ENCODE measurements around the gene FNDC3B. TPM values are rescaled to one million over a fixed set of nuclear protein-coding genes. Genes with fewer than 3 reads are reported as not detected.

FNDC3B gene
- total and polyA plus RNA-seq, 9 of the 15 experiments (the other 6 are each of a cell fraction or from before 2014, with no cell fraction given): 7.0 to 35.8 (median 16.2) TPM

GRCh38 chr3:172194702-172195406 is 155.5 kb downstream of the FNDC3B start:
- in situ Hi-C loops (cut with MboI): no loop called here
- H3K9me3 ChIP-seq (replicated peaks; ENCODE audit: control insufficient read depth, insufficient read depth, low read depth, low read length): no peaks in the 10 kb centered on the region
- no peak overlapping the region for H3K4me2 ChIP-seq (ENCODE audit: insufficient read depth, low read length)
- no peak overlapping the region for H3K27ac ChIP-seq (ENCODE audit: extremely low read depth, low read depth, low read length)
- ChIA-PET POLR2A (interaction anchor here (1.1 to 1.5 kb wide), 2 partner anchors 10 to 27 kb away, joined by 3 to 5 read pairs; no protein-coding TSS in a partner anchor), CTCF (ENCODE audit: low intra/inter-chr PET ratio) (no interaction called here)
- H3K27me3 ChIP-seq (ENCODE audit: control insufficient read depth in 2 of 2, insufficient read depth in 2 of 2, low read length in 2 of 2): no peaks in the 10 kb centered on the region
- H3K79me2 ChIP-seq (ENCODE audit: control insufficient read depth, insufficient read depth, low read length): peaks cover 39% of the 10 kb centered on the region
- H3K9ac ChIP-seq (ENCODE audit: insufficient read depth in 1 of 2, low read depth in 2 of 2, low read length in 2 of 2): no peak overlapping the region
- no peak overlapping the region for H2AFZ ChIP-seq (ENCODE audit: low read depth, low read length)
- no peaks in the 10 kb centered on the region for H3K36me3 ChIP-seq (ENCODE audit: control insufficient read depth, insufficient read depth, low read length)
- no peaks in the 10 kb centered on the region for H4K20me1 ChIP-seq (replicated peaks; ENCODE audit: control insufficient read depth, insufficient read depth, low read length)
- BruUV-seq (replicated peaks): no TSS peak
- H3K4me1 ChIP-seq (replicated peaks in 1 of 2; ENCODE audit: control insufficient read depth in 2 of 2, insufficient read depth in 2 of 2, low read length in 2 of 2): peaks cover 0 to under 1% of the 10 kb centered on the region in 2 experiments; a peak in 2 of 5 replicates
- ATAC-seq (peak; percentile 74), FAIRE-seq (peak; percentile 35), DNase-seq (ENCODE audit: extremely low read depth in 1 of 4, low spot score in 3 of 4) (peak in 2 of 4 experiments; percentile 29 to 39)
- H3K9me1 ChIP-seq (ENCODE audit: control insufficient read depth, insufficient read depth, low read length): no peaks in the 10 kb centered on the region
- WGBS (ENCODE audit: insufficient coverage, low coverage, missing lambda C conversion rate): 43% methylated on average over 4 of the region's 4 CpGs
- H3K4me3 ChIP-seq: no peak overlapping the region
- intact Hi-C loops (cut with micrococcal nuclease): no loop called here
- TF ChIP-seq ZBTB33 (CRISPR knock-in tag; IDR thresholded peaks at IDR 0.05) (peak; percentile 35; the same call in 1 of the 2 replicates), ZNF280B (CRISPR knock-in tag; IDR thresholded peaks at IDR 0.05) (no peak), U2AF1 (optimal IDR thresholded peaks at IDR 0.05; ENCODE audit: low read depth, low read length) (no peak), RFX1 (IDR thresholded peaks at IDR 0.05) (peak; percentile 90), ZNF311 (CRISPR knock-in tag; IDR thresholded peaks at IDR 0.05) (no peak), MAX (CRISPR knock-in tag; IDR thresholded peaks at IDR 0.05) (no peak), BMI1 (IDR thresholded peaks at IDR 0.05; ENCODE audit: low read length) (peak; percentile 54; the same call in 1 of the 2 replicates), THRAP3 (IDR thresholded peaks at IDR 0.05; ENCODE audit: borderline replicate concordance) (no peak), RFX5 (IDR thresholded peaks at IDR 0.05; ENCODE audit: low read depth, low read length) (no peak), CCNT2 (IDR thresholded peaks at IDR 0.05; ENCODE audit: borderline replicate concordance, extremely low read depth, insufficient read length, low read depth, low read length) (no peak), ETV6 (IDR thresholded peaks at IDR 0.05; ENCODE audit: borderline replicate concordance in 1 of 2, low read depth in 2 of 2, low read length in 1 of 2) (no peak), ETV6 (CRISPR knock-in tag; IDR thresholded peaks at IDR 0.05; ENCODE audit: borderline replicate concordance) (no peak), ZBED1 (IDR thresholded peaks at IDR 0.05) (no peak), TRIM25 (IDR thresholded peaks at IDR 0.05; ENCODE audit: borderline replicate concordance) (no peak), ETV5 (CRISPR knock-in tag; IDR thresholded peaks at IDR 0.05; ENCODE audit: low read depth) (no peak), MXI1 (IDR thresholded peaks at IDR 0.05; ENCODE audit: low read depth, low read length) (peak; percentile 98)
